Gastroesophageal sphincter (tissue), 3 donors: ENCODE measurements around the gene KCNMA1.

Source experiments
- CTCF ChIP-seq, 4 experiments: fragments of 200-600 bp in 2 of 4; fragments of 450-650 bp in 2 of 4; sonication (generic) in 1 of 4; IDR thresholded peaks; one replicate each; pipeline ENCODE4 v1.5.1; 2017 to 2019; ENCODE audit warnings: antibody characterized with exemption in 4 of 4, mild to moderate bottlenecking in 2 of 4, moderate library complexity in 2 of 4
- POLR2A ChIP-seq, 2 donors: fragments of 450-650 bp; IDR thresholded peaks; one replicate each; pipeline ENCODE4 v1.6.1; 2017; ENCODE audit warnings: antibody characterized with exemption in 2 of 2, mild to moderate bottlenecking in 2 of 2, moderate library complexity in 1 of 2
- POLR2AphosphoS5 ChIP-seq: sonication (generic); formaldehyde crosslinking; IDR thresholded peaks from one replicate; pipeline ENCODE4 v1.6.1; 2017; ENCODE audit warnings: antibody characterized with exemption

GRCh38 chr10:77510695-77511094 lies 126.9 kb downstream of the KCNMA1 start:
- TF ChIP-seq POLR2A (IDR thresholded peaks at IDR 0.05) (no peak), POLR2AphosphoS5 (no peak), CTCF (IDR thresholded peaks at IDR 0.05) (no peak)
